Measurements from ENCODE around the gene RAB11FIP4. TPM values are rescaled to one million over a fixed set of nuclear protein-coding genes. Genes with fewer than 3 reads are reported as not detected.

Gene RAB11FIP4
- total RNA-seq, 1 experiment from 2014 or later, result 10.8 TPM

DNA sequence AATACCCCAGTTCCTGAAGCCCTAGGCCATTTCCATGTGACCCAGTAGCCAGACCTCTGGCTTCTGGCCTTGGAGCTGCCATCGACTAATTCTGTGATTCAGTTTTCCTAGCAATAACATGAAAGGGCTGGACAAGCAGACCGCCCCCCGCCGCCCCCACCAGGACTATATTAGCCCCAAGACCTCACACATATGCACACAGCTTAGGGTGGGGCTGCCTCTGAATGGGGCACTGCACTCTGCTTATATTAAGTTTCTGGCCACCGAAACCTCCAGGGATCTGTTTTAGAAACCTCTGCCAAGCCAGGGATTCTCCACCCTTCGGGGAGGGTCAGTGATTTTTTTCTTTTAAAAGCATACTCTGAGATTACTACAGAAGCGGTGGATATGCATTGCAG is 2.3 kb downstream of the RAB11FIP4 start:
- ATAC-seq, result no peak
- BruUV-seq (replicated peaks), result no TSS peak
- Histone ChIP-seq H3K9me3 (ENCODE audit: control insufficient read depth, insufficient read depth, low read depth, low read length) (no peaks in the 10 kb centered on the region), H3K4me1 (ENCODE audit: control insufficient read depth, insufficient read depth, low read length) (no peaks in the 10 kb centered on the region), H3K27me3 (ENCODE audit: control insufficient read depth, insufficient read depth, low read length) (no peaks in the 10 kb centered on the region), H3K4me3 (ENCODE audit: low read depth in 2 of 2, low read length in 2 of 2) (no peak overlapping the region), H3K27ac (ENCODE audit: low read length) (no peak overlapping the region), H3K36me3 (ENCODE audit: control insufficient read depth, insufficient read depth, low read length) (no peaks in the 10 kb centered on the region)
- no peak for DNase-seq (ENCODE audit: low read depth, low spot score)
- ChIA-PET POLR2A (no interaction called here), CTCF (no interaction called here)
- intact Hi-C loops (cut with micrococcal nuclease; ENCODE audit: unreplicated experiment) (no loop called here), in situ Hi-C loops (cut with HindIII; ENCODE audit: low pct_unique_long_range_greater_than_20kb, low sequenced_read_pairs) (no loop called here)
- no peak for TF ChIP-seq CTCF (IDR thresholded peaks at IDR 0.05)
- no peak for TF ChIP-seq POLR2AphosphoS5 (IDR thresholded peaks at IDR 0.05; ENCODE audit: low read depth, low read length)
- no peak for TF ChIP-seq SIN3A (IDR thresholded peaks at IDR 0.05; ENCODE audit: borderline replicate concordance, insufficient read depth, low read depth, low read length)
- TF ChIP-seq TCF7L2 (IDR thresholded peaks at IDR 0.05; ENCODE audit: low read depth, low read length), result no peak
- TF ChIP-seq, protein P1, sequence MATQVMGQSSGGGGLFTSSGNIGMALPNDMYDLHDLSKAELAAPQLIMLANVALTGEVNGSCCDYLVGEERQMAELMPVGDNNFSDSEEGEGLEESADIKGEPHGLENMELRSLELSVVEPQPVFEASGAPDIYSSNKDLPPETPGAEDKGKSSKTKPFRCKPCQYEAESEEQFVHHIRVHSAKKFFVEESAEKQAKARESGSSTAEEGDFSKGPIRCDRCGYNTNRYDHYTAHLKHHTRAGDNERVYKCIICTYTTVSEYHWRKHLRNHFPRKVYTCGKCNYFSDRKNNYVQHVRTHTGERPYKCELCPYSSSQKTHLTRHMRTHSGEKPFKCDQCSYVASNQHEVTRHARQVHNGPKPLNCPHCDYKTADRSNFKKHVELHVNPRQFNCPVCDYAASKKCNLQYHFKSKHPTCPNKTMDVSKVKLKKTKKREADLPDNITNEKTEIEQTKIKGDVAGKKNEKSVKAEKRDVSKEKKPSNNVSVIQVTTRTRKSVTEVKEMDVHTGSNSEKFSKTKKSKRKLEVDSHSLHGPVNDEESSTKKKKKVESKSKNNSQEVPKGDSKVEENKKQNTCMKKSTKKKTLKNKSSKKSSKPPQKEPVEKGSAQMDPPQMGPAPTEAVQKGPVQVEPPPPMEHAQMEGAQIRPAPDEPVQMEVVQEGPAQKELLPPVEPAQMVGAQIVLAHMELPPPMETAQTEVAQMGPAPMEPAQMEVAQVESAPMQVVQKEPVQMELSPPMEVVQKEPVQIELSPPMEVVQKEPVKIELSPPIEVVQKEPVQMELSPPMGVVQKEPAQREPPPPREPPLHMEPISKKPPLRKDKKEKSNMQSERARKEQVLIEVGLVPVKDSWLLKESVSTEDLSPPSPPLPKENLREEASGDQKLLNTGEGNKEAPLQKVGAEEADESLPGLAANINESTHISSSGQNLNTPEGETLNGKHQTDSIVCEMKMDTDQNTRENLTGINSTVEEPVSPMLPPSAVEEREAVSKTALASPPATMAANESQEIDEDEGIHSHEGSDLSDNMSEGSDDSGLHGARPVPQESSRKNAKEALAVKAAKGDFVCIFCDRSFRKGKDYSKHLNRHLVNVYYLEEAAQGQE (IDR thresholded peaks at IDR 0.05; ENCODE audit: insufficient read depth in 1 of 2, low read depth in 2 of 2, low read length in 1 of 2), result no peak

GRCh38 chr17:31394544-31394943 is 3.1 kb downstream of the RAB11FIP4 start:
- Histone ChIP-seq H3K4me3 (ENCODE audit: low read depth in 2 of 2, low read length in 2 of 2) (no peak overlapping the region), H3K4me1 (ENCODE audit: control insufficient read depth, insufficient read depth, low read length) (no peaks in the 10 kb centered on the region), H3K9me3 (ENCODE audit: control insufficient read depth, insufficient read depth, low read depth, low read length) (no peaks in the 10 kb centered on the region), H3K27me3 (ENCODE audit: control insufficient read depth, insufficient read depth, low read length) (no peaks in the 10 kb centered on the region), H3K36me3 (ENCODE audit: control insufficient read depth, insufficient read depth, low read length) (no peaks in the 10 kb centered on the region), H3K27ac (ENCODE audit: low read length) (no peak overlapping the region)
- ATAC-seq (no peak), DNase-seq (ENCODE audit: low read depth, low spot score) (no peak)
- in situ Hi-C loops (cut with HindIII; ENCODE audit: low pct_unique_long_range_greater_than_20kb, low sequenced_read_pairs), result no loop called here
- no peak for TF ChIP-seq CTCF (IDR thresholded peaks at IDR 0.05)
- no peak for TF ChIP-seq POLR2AphosphoS5 (IDR thresholded peaks at IDR 0.05; ENCODE audit: low read depth, low read length)
- TF ChIP-seq, protein P1 (IDR thresholded peaks at IDR 0.05; ENCODE audit: insufficient read depth in 1 of 2, low read depth in 2 of 2, low read length in 1 of 2), result peak; percentile 98
- no peak for TF ChIP-seq TCF7L2 (IDR thresholded peaks at IDR 0.05; ENCODE audit: low read depth, low read length)
- TF ChIP-seq SIN3A (IDR thresholded peaks at IDR 0.05; ENCODE audit: borderline replicate concordance, insufficient read depth, low read depth, low read length), result no peak
- ChIA-PET CTCF (no interaction called here), POLR2A (no interaction called here)
- BruUV-seq (replicated peaks), result no TSS peak
- intact Hi-C loops (cut with micrococcal nuclease; ENCODE audit: unreplicated experiment), result no loop called here
